ENCODE results near the gene RMI2. TPM values are rescaled to one million over a fixed set of nuclear protein-coding genes. Genes with fewer than 3 reads are reported as not detected.

Gene RMI2
- total and polyA plus RNA-seq, 9 of the 15 experiments (the other 6 are each of a cell fraction or from before 2014, with no cell fraction given): 8.0 to 43.4 (median 32.5) TPM

DNA sequence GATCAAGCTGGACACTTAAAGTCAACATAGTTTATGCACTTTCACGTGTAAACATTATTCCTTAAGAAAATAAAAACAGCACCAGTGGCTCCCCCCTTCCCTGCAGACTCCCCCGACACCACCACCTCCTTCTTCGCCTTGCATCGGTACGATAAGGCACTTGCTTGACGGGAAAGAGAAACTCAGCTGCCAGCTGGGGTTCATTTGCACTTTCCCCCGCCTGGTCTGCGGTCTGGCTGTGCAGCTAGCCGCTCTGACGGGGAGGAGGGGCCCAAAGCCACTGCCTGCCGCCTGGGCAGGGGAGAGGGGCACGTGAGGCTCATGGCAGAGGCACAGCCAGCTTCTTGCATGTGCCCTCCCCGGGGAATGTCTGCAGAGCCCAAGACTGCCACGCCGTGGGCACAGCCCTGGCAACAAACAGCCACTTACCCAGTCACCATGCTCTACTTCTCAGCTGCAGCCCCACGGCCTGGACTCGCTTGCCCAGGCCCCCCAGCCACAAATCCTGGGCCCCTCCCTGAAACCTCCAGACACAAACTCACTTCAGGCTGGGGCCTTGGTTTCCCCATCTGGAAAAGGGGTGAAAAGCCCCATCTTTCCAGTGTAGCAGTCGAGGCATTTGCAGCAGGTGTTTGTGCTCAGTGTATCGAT is 47.6 kb upstream of the RMI2 start (continued):
- no peak for TF ChIP-seq GTF2F1 (IDR thresholded peaks at IDR 0.05; ENCODE audit: low read depth, low read length)
- peak; percentile 55 for TF ChIP-seq MEIS2 (IDR thresholded peaks at IDR 0.05; ENCODE audit: partially characterized antibody)
- no peak for TF ChIP-seq ZNF280A (IDR thresholded peaks at IDR 0.05; ENCODE audit: low read depth, partially characterized antibody)
- peak; percentile 85 for TF ChIP-seq CBFA2T2 (conservative IDR thresholded peaks at IDR 0.05)
- no peak for TF ChIP-seq TCFL5 (CRISPR knock-in tag; conservative IDR thresholded peaks at IDR 0.05)
- no peak for TF ChIP-seq BRF1 (IDR thresholded peaks at IDR 0.05; ENCODE audit: borderline replicate concordance, extremely low read depth, insufficient read length)
- TF ChIP-seq, protein P1, sequence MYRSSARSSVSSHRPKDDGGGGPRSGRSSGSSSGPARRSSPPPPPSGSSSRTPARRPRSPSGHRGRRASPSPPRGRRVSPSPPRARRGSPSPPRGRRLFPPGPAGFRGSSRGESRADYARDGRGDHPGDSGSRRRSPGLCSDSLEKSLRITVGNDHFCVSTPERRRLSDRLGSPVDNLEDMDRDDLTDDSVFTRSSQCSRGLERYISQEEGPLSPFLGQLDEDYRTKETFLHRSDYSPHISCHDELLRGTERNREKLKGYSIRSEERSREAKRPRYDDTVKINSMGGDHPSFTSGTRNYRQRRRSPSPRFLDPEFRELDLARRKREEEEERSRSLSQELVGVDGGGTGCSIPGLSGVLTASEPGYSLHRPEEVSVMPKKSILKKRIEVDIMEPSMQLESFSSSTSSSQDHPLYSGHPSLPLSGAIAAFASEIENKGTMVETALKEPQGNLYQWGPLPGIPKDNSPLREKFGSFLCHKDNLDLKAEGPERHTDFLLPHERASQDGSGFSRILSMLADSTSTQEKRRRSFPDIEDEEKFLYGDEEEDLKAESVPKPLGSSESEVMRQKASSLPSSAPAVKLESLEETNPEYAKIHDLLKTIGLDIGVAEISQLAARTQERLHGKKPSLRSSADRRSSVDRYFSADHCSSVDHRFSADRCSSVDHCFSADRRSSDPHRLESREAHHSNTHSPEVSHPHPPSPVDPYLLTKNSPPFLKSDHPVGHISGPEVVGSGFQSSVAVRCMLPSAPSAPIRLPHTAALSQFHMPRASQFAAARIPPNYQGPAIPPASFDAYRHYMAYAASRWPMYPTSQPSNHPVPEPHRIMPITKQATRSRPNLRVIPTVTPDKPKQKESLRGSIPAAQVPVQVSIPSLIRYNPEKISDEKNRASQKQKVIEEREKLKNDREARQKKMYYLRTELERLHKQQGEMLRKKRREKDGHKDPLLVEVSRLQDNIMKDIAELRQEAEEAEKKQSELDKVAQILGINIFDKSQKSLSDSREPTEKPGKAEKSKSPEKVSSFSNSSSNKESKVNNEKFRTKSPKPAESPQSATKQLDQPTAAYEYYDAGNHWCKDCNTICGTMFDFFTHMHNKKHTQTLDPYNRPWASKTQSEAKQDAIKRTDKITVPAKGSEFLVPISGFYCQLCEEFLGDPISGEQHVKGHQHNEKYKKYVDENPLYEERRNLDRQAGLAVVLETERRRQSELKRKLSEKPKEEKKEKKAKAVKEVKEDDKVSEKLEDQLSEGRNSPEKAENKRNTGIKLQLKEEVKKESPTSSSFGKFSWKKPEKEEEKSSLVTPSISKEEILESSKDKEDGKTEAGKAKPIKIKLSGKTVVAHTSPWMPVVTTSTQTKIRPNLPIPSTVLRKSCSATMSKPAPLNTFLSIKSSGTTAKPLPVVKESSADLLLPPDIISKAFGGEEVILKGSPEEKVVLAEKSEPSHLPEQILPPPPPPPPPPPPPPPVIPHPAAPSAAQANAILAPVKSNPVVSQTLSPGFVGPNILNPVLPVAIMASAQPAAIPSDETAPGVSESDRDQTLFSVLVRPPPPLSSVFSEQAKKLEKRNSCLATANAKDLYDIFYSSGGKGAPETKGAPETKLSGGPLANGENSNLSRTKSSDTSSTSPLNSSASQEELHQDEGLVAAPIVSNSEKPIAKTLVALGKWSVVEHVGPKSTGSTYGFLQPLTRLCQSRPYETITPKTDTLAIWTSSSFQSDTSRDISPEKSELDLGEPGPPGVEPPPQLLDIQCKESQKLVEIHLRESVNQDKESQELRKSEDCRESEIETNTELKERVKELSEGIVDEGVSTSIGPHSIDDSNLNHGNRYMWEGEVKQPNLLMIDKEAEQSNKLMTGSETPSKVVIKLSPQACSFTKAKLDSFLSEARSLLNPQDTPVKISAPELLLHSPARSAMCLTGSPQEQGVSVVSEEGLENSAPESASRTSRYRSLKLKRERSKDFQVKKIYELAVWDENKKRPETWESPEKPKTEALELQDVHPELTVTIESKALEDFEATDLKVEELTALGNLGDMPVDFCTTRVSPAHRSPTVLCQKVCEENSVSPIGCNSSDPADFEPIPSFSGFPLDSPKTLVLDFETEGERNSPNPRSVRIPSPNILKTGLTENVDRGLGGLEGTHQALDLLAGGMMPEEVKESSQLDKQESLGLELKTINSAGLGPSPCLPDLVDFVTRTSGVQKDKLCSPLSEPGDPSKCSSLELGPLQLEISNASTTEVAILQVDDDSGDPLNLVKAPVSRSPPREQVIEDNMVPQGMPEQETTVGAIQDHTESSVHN (IDR thresholded peaks at IDR 0.05; ENCODE audit: borderline replicate concordance in 1 of 2, low read depth in 1 of 2): no peak
- TF ChIP-seq SOX6 (IDR thresholded peaks at IDR 0.05): peak; percentile 52; the same call in 1 of the 2 replicates
- TF ChIP-seq HNRNPL (IDR thresholded peaks at IDR 0.05; ENCODE audit: low read depth, low read length): no peak
- TF ChIP-seq, protein P2, sequence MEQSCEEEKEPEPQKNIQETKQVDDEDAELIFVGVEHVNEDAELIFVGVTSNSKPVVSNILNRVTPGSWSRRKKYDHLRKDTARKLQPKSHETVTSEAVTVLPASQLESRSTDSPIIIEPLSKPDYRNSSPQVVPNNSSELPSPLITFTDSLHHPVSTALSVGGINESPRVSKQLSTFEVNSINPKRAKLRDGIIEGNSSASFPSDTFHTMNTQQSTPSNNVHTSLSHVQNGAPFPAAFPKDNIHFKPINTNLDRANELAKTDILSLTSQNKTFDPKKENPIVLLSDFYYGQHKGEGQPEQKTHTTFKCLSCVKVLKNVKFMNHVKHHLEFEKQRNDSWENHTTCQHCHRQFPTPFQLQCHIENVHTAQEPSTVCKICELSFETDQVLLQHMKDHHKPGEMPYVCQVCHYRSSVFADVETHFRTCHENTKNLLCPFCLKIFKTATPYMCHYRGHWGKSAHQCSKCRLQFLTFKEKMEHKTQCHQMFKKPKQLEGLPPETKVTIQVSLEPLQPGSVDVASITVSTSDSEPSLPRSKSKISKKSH (CRISPR knock-in tag; IDR thresholded peaks at IDR 0.05): no peak
- TF ChIP-seq, protein P3, sequence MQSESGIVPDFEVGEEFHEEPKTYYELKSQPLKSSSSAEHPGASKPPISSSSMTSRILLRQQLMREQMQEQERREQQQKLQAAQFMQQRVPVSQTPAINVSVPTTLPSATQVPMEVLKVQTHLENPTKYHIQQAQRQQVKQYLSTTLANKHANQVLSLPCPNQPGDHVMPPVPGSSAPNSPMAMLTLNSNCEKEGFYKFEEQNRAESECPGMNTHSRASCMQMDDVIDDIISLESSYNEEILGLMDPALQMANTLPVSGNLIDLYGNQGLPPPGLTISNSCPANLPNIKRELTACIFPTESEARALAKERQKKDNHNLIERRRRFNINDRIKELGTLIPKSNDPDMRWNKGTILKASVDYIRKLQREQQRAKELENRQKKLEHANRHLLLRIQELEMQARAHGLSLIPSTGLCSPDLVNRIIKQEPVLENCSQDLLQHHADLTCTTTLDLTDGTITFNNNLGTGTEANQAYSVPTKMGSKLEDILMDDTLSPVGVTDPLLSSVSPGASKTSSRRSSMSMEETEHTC (IDR thresholded peaks at IDR 0.05): no peak
- TF ChIP-seq POLR2AphosphoS5 (IDR thresholded peaks at IDR 0.05; ENCODE audit: control insufficient read depth, insufficient read depth, low read depth, low read length): peak; percentile 69
- TF ChIP-seq SRSF1 (IDR thresholded peaks at IDR 0.05; ENCODE audit: low read depth, low read length): no peak
